Endothelial cell (in vitro differentiated cells): ENCODE results near the gene CEP152. TPM values are rescaled to one million over a fixed set of nuclear protein-coding genes. Genes with fewer than 3 reads are reported as not detected.

Source experiments
- DNase-seq: peaks from one replicate; pipeline ENCODE4 v3.0.0; 2021; ENCODE audit warnings: low spot score
- H3K27ac Mint-ChIP-seq: one replicate; pipeline ENCODE4 v1.8.0; 2021; ENCODE audit warnings: mixed read lengths, inconsistent platforms; ENCODE audit not compliant: unreplicated experiment
- H3K27me3 Mint-ChIP-seq: one replicate; pipeline ENCODE4 v1.8.0; 2021; ENCODE audit warnings: mild to moderate bottlenecking, moderate library complexity, mixed read lengths, inconsistent platforms; ENCODE audit not compliant: unreplicated experiment
- H3K36me3 Mint-ChIP-seq: one replicate; pipeline ENCODE4 v1.8.0; 2021; ENCODE audit warnings: mild to moderate bottlenecking, low read depth, mixed read lengths, inconsistent platforms; ENCODE audit not compliant: unreplicated experiment
- H3K4me1 Mint-ChIP-seq: one replicate; pipeline ENCODE4 v1.8.0; 2021; ENCODE audit warnings: mild to moderate bottlenecking, mixed read lengths, inconsistent platforms; ENCODE audit not compliant: unreplicated experiment
- H3K4me3 Mint-ChIP-seq: one replicate; pipeline ENCODE4 v1.8.0; 2021; ENCODE audit warnings: mild to moderate bottlenecking, mixed read lengths, inconsistent platforms; ENCODE audit not compliant: unreplicated experiment
- H3K9me3 Mint-ChIP-seq: one replicate; pipeline ENCODE4 v1.8.0; 2021; ENCODE audit warnings: mixed read lengths, inconsistent platforms; ENCODE audit not compliant: unreplicated experiment
- CTCF ChIP-seq: fragments of 200-600 bp; sonication (generic); IDR thresholded peaks from one replicate; pipeline ENCODE4 v1.5.0; 2021; ENCODE audit warnings: antibody characterized with exemption; ENCODE audit not compliant: unreplicated experiment
- total RNA-seq: library from RNA; stranded (reverse); fragmentation: NEBNext Ultra II Directional; extraction: Animal tissue kit (Norgen Biotek cat#: 25700); gene quantifications from one replicate; pipeline ENCODE4 v1.2.1, GENCODE V29; 2021; ENCODE audit not compliant: unreplicated experiment

The CEP152 gene
- total RNA-seq, 1 donor from 2014 or later = 4.7 TPM

GRCh38 chr15:48802257-48802656 is 8.6 kb downstream of the CEP152 start:
- Mint-ChIP-seq H3K27me3 (no peaks in the 10 kb centered on the region), H3K36me3 (no peaks in the 10 kb centered on the region), H3K27ac (no peak overlapping the region), H3K4me3 (no peak overlapping the region), H3K4me1 (no peaks in the 10 kb centered on the region), H3K9me3 (no peaks in the 10 kb centered on the region)
- TF ChIP-seq CTCF = no peak
- DNase-seq = no peak

- no peaks in the 10 kb centered on the region for H3K36me3 Mint-ChIP-seq
- DNase-seq = no peak
- TF ChIP-seq CTCF = peak; percentile 57
- no peak overlapping the region for H3K4me3 Mint-ChIP-seq
- no peaks in the 10 kb centered on the region for H3K27me3 Mint-ChIP-seq
- no peaks in the 10 kb centered on the region for H3K9me3 Mint-ChIP-seq
- no peaks in the 10 kb centered on the region for H3K4me1 Mint-ChIP-seq
- no peak overlapping the region for H3K27ac Mint-ChIP-seq
Observed at GRCh38 chr15:48800811-48801455, 9.9 kb downstream of the CEP152 start.

GRCh38 chr15:48800245-48800644 is 10.6 kb downstream of the CEP152 start:
- H3K27ac Mint-ChIP-seq = no peak overlapping the region
- H3K4me3 Mint-ChIP-seq = no peak overlapping the region
- DNase-seq = no peak
- H3K27me3 Mint-ChIP-seq = no peaks in the 10 kb centered on the region
- no peaks in the 10 kb centered on the region for H3K4me1 Mint-ChIP-seq
- H3K9me3 Mint-ChIP-seq = no peaks in the 10 kb centered on the region
- H3K36me3 Mint-ChIP-seq = no peaks in the 10 kb centered on the region
- TF ChIP-seq CTCF = no peak

GRCh38 chr15:48798319-48798718 is 12.6 kb downstream of the CEP152 start:
- no peak for DNase-seq
- no peak overlapping the region for H3K4me3 Mint-ChIP-seq
- no peaks in the 10 kb centered on the region for H3K27me3 Mint-ChIP-seq

More at GRCh38 chr15:48798319-48798718, 12.6 kb downstream of the CEP152 start:
- TF ChIP-seq CTCF = no peak
- Mint-ChIP-seq H3K36me3 (no peaks in the 10 kb centered on the region), H3K4me1 (peaks cover 6% of the 10 kb centered on the region), H3K9me3 (no peaks in the 10 kb centered on the region), H3K27ac (no peak overlapping the region)
